ENCODE data around the gene DEFB110. TPM values are rescaled to one million over a fixed set of nuclear protein-coding genes. Genes with fewer than 3 reads are reported as not detected.

DEFB110 gene
- total RNA-seq, 4 donors from 2014 or later: not detected

DNA sequence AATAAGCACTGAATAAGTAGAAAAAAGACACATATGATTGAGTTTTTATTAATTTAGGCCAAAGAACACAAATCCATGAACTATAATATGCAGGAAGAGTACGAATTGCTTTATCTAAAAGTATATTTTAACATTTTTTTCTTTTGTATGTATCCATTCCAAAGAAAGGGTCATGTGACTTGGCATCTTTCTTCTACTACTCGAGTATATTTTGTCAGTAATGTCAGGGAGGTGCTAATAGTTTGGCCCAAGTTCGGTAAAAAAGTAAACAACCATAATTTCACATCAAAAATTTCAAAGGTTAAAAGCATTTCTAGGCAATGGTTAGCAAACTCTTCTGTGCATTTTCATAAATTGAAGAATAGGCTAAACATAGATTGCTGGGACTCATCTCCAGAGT lies 18.7 kb downstream of the DEFB110 start:
- no peak overlapping the region for H3K27ac ChIP-seq
- no peaks in the 10 kb centered on the region for H3K27me3 ChIP-seq
- intact Hi-C loops (cut with DNase I): no loop called here
- H3K4me3 ChIP-seq: no peak overlapping the region
- no peaks in the 10 kb centered on the region for H3K36me3 ChIP-seq
- H3K4me1 ChIP-seq: no peaks in the 10 kb centered on the region
- WGBS, 2 donors: 39 to 57% methylated on average over 3 of the region's 3 CpGs
- H3K9me3 ChIP-seq: no peaks in the 10 kb centered on the region
- no peak for DNase-seq
- TF ChIP-seq POLR2A (IDR thresholded peaks at IDR 0.05): no peak
- TF ChIP-seq, protein P1, sequence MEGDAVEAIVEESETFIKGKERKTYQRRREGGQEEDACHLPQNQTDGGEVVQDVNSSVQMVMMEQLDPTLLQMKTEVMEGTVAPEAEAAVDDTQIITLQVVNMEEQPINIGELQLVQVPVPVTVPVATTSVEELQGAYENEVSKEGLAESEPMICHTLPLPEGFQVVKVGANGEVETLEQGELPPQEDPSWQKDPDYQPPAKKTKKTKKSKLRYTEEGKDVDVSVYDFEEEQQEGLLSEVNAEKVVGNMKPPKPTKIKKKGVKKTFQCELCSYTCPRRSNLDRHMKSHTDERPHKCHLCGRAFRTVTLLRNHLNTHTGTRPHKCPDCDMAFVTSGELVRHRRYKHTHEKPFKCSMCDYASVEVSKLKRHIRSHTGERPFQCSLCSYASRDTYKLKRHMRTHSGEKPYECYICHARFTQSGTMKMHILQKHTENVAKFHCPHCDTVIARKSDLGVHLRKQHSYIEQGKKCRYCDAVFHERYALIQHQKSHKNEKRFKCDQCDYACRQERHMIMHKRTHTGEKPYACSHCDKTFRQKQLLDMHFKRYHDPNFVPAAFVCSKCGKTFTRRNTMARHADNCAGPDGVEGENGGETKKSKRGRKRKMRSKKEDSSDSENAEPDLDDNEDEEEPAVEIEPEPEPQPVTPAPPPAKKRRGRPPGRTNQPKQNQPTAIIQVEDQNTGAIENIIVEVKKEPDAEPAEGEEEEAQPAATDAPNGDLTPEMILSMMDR (IDR thresholded peaks at IDR 0.05): no peak

- Histone ChIP-seq H3K27ac (no peak overlapping the region), H3K4me1 (no peaks in the 10 kb centered on the region), H3K9me3 (no peaks in the 10 kb centered on the region), H3K27me3 (no peaks in the 10 kb centered on the region), H3K36me3 (no peaks in the 10 kb centered on the region), H3K4me3 (no peak overlapping the region)
- TF ChIP-seq, protein P1 (IDR thresholded peaks at IDR 0.05): no peak
- no peak for TF ChIP-seq POLR2A (IDR thresholded peaks at IDR 0.05)
- intact Hi-C loops (cut with DNase I): no loop called here
- DNase-seq: no peak
Observed at GRCh38 chr6:49995278-49995677, 26.5 kb downstream of the DEFB110 start.

- TF ChIP-seq POLR2A (IDR thresholded peaks at IDR 0.05): no peak
- TF ChIP-seq, protein P1 (IDR thresholded peaks at IDR 0.05): no peak
- intact Hi-C loops (cut with DNase I): no loop called here
- 40 to 82% methylated on average over 1 to 2 of the region's 2 CpGs for WGBS, 2 donors
- DNase-seq: no peak
- no peaks in the 10 kb centered on the region for H3K27me3 ChIP-seq
- no peaks in the 10 kb centered on the region for H3K36me3 ChIP-seq
- H3K4me1 ChIP-seq: no peaks in the 10 kb centered on the region
- H3K27ac ChIP-seq: no peak overlapping the region
- H3K9me3 ChIP-seq: no peaks in the 10 kb centered on the region
- H3K4me3 ChIP-seq: no peak overlapping the region
Observed at GRCh38 chr6:49988900-49989299, 32.9 kb downstream of the DEFB110 start.

DNA sequence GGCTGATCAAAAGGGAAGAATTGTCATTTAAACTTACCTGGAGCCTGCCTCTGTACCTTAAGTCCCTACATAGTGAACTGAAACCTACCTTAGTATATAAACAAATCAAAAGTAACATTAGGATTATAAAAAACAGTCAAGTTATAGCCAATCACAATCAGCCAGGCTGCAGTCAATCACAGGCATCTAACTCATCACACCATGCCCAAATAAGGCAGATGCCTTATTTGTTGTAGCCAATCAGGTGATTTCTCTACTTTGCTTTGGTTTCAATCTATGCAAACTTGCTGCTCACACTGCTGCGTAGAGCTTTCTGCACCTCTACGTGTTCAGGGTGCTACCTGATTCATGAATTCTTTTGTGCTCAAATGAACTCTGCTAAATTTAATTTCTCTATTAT lies 34.0 kb downstream of the DEFB110 start:
- Histone ChIP-seq H3K27ac (no peak overlapping the region), H3K9me3 (no peaks in the 10 kb centered on the region), H3K4me1 (no peaks in the 10 kb centered on the region), H3K4me3 (no peak overlapping the region), H3K36me3 (no peaks in the 10 kb centered on the region), H3K27me3 (no peaks in the 10 kb centered on the region)
- intact Hi-C loops (cut with DNase I): no loop called here
- no peak for TF ChIP-seq POLR2A (IDR thresholded peaks at IDR 0.05)
- TF ChIP-seq, protein P1 (IDR thresholded peaks at IDR 0.05): no peak
- DNase-seq: no peak
- WGBS, 2 donors: 89 to 90% methylated on average over 2 of the region's 2 CpGs

GRCh38 chr6:49986551-49986950 lies 35.2 kb downstream of the DEFB110 start:
- Histone ChIP-seq H3K4me1 (no peaks in the 10 kb centered on the region), H3K27ac (no peak overlapping the region), H3K9me3 (no peaks in the 10 kb centered on the region), H3K36me3 (no peaks in the 10 kb centered on the region), H3K4me3 (no peak overlapping the region), H3K27me3 (no peaks in the 10 kb centered on the region)
- DNase-seq: no peak
- 30 to 41% methylated on average over 1 of the region's 1 CpG for WGBS, 2 donors
- intact Hi-C loops (cut with DNase I): no loop called here
- TF ChIP-seq, protein P1 (IDR thresholded peaks at IDR 0.05): no peak
- no peak for TF ChIP-seq POLR2A (IDR thresholded peaks at IDR 0.05)

Data from esophagus squamous epithelium (tissue), 5 donors.